Neural progenitor cell (in vitro differentiated cells): ENCODE results near the gene PSKH1.

ENCODE experiments used
- EZH2 ChIP-seq: fragments of 200-600 bp; sonication (generic); IDR thresholded peaks from 2 replicates; pipeline ENCODE4 v1.6.1; 2017; ENCODE audit warnings: antibody characterized with exemption, mild to moderate bottlenecking, moderate library complexity
- TF ChIP-seq, protein P1 (sequence below): fragments of 200-600 bp; sonication (generic); IDR thresholded peaks from 2 replicates; pipeline ENCODE4 v1.5.1; 2017; ENCODE audit warnings: antibody characterized with exemption, mild to moderate bottlenecking

DNA sequence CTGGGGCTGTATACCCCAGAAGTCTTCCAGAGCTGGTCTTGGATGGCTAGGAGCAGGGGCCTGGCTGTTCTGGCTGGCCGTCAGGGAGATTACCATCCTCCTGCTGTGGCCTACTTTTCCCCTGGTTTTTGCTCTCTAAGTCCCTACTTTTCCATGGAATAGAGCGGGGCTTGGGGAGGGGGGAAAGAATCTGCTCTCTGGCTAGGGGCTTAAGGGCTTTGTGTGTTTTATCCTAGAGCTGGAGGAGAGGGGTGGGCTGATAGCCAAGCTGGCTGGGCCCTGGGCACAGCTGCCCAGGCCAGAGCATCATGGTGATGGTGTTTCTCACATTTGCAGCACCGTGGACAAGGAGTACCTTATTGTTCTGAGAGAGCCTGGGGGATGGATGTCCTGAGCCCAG lies 4.7 kb upstream of the PSKH1 start:
- TF ChIP-seq, protein P1, sequence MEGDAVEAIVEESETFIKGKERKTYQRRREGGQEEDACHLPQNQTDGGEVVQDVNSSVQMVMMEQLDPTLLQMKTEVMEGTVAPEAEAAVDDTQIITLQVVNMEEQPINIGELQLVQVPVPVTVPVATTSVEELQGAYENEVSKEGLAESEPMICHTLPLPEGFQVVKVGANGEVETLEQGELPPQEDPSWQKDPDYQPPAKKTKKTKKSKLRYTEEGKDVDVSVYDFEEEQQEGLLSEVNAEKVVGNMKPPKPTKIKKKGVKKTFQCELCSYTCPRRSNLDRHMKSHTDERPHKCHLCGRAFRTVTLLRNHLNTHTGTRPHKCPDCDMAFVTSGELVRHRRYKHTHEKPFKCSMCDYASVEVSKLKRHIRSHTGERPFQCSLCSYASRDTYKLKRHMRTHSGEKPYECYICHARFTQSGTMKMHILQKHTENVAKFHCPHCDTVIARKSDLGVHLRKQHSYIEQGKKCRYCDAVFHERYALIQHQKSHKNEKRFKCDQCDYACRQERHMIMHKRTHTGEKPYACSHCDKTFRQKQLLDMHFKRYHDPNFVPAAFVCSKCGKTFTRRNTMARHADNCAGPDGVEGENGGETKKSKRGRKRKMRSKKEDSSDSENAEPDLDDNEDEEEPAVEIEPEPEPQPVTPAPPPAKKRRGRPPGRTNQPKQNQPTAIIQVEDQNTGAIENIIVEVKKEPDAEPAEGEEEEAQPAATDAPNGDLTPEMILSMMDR = no peak
- TF ChIP-seq EZH2 = no peak
